Left kidney (tissue), 2 donors: ENCODE measurements around the gene DLK1. TPM values are rescaled to one million over a fixed set of nuclear protein-coding genes. Genes with fewer than 3 reads are reported as not detected.

Experiments used
- DNase-seq: peaks from one replicate; pipeline ENCODE4 v3.0.0-alpha.2; 2013
- polyA plus RNA-seq: library from polyadenylated mRNA; unstranded; fragments of 120-200 nt; gene quantifications from one replicate; pipeline ENCODE4 v1.2.1, GENCODE V29; 2013; ENCODE audit not compliant: insufficient read length

The DLK1 gene
- polyA plus RNA-seq, 1 donor = 10.8 TPM

- DNase-seq = no peak
Observed at GRCh38 chr14:100712490-100712889, 14.2 kb upstream of the DLK1 start.

GRCh38 chr14:100713705-100714104, 13.0 kb upstream of the DLK1 start:
- DNase-seq = no peak

- DNase-seq = no peak
Observed at GRCh38 chr14:100714258-100714892, 12.3 kb upstream of the DLK1 start.

- no peak for DNase-seq
Observed at GRCh38 chr14:100715332-100715731, 11.4 kb upstream of the DLK1 start.

- no peak for DNase-seq
Observed at GRCh38 chr14:100715803-100716202, 10.9 kb upstream of the DLK1 start.

- no peak for DNase-seq
Observed at GRCh38 chr14:100717386-100717785, 9.3 kb upstream of the DLK1 start.

GRCh38 chr14:100719976-100720520, 6.6 kb upstream of the DLK1 start:
- no peak for DNase-seq

GRCh38 chr14:100721568-100721967, 5.1 kb upstream of the DLK1 start:
- no peak for DNase-seq

GRCh38 chr14:100722367-100722766, 4.3 kb upstream of the DLK1 start:
- DNase-seq = no peak

GRCh38 chr14:100723135-100723829, 3.4 kb upstream of the DLK1 start:
- no peak for DNase-seq

- DNase-seq = no peak
Observed at GRCh38 chr14:100723830-100724437, 2.8 kb upstream of the DLK1 start.

GRCh38 chr14:100724536-100724935, 2.2 kb upstream of the DLK1 start:
- no peak for DNase-seq

GRCh38 chr14:100725587-100726387, 905 bp upstream of the DLK1 start:
- no peak for DNase-seq

GRCh38 chr14:100727086-100727872, 587 bp downstream of the DLK1 start:
- DNase-seq = no peak

GRCh38 chr14:100727873-100728240, 1.2 kb downstream of the DLK1 start:
- no peak for DNase-seq

GRCh38 chr14:100728962-100729361, 2.3 kb downstream of the DLK1 start:
- DNase-seq = no peak

GRCh38 chr14:100729982-100730381, 3.3 kb downstream of the DLK1 start:
- DNase-seq = no peak

- DNase-seq = no peak
Observed at GRCh38 chr14:100730581-100730980, 3.9 kb downstream of the DLK1 start.

- DNase-seq = no peak
Observed at GRCh38 chr14:100731011-100731670, 4.4 kb downstream of the DLK1 start.

- DNase-seq = no peak
Observed at GRCh38 chr14:100731846-100732765, 5.4 kb downstream of the DLK1 start.
